C4-2B (cell line): Measurements from ENCODE around the gene CNP.

Experiments
- H3K27ac ChIP-seq: fragments of 450-650 bp; 2 replicates; pipeline ENCODE4 v1.5.1; 2017
- ZFX ChIP-seq: fragments of 450-650 bp; IDR thresholded peaks from 2 replicates; pipeline ENCODE4 v1.6.1; 2017
- TF ChIP-seq, protein P1 (sequence below): fragments of 450-650 bp; conservative IDR thresholded peaks from 2 replicates; pipeline ENCODE4 v1.5.1; 2017; ENCODE audit warnings: mild to moderate bottlenecking

The CNP gene

DNA sequence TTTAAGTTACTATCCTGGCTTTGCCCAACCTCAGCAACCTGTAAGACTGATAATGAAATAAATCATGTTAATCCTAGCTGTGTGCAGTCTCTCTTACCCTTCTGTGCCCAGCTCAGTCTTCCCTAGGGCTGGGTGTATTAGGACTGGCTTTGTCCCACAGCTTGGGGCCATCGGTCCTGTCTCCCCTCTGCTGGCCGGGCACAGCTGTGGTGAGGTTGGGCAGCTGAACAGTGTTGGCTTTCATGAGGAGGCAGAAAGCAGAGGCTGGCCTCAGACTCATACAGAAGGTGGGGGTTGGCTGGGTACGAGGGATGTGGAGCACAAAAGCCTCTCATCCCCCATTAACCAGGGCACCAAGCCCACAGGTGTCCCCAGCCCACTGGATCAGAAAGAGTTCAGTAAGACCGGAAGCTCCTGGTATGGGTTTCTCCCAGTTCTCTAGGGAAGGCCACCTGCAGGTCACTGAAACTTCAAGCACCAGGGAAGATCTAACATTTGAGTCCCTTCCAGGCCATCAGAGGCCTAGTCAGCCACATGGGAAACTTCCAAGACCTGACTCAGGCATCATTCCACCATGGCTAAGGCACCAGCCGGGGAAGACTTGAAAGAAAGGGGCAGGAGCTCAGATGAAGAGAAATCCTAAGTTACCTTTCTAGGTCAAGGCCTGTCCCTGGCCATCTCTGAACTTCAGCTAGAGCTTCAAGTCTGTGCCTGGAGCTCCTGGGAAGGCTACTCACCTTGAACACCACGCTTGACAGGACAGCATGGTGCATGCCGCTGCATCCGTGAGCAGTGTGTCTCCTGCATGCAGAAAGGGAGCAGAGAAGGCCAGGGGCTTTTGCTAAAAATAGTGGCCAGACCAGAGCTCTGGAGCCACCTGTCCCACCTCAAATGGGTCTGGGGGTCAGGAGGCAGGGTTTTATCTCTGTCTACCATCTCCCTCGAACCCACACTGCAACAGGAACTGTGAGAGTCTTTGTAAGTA lies 8.8 kb downstream of the CNP start:
- TF ChIP-seq ZFX: no peak
- TF ChIP-seq, protein P1, sequence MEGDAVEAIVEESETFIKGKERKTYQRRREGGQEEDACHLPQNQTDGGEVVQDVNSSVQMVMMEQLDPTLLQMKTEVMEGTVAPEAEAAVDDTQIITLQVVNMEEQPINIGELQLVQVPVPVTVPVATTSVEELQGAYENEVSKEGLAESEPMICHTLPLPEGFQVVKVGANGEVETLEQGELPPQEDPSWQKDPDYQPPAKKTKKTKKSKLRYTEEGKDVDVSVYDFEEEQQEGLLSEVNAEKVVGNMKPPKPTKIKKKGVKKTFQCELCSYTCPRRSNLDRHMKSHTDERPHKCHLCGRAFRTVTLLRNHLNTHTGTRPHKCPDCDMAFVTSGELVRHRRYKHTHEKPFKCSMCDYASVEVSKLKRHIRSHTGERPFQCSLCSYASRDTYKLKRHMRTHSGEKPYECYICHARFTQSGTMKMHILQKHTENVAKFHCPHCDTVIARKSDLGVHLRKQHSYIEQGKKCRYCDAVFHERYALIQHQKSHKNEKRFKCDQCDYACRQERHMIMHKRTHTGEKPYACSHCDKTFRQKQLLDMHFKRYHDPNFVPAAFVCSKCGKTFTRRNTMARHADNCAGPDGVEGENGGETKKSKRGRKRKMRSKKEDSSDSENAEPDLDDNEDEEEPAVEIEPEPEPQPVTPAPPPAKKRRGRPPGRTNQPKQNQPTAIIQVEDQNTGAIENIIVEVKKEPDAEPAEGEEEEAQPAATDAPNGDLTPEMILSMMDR: no peak
- H3K27ac ChIP-seq: no peak overlapping the region

DNA sequence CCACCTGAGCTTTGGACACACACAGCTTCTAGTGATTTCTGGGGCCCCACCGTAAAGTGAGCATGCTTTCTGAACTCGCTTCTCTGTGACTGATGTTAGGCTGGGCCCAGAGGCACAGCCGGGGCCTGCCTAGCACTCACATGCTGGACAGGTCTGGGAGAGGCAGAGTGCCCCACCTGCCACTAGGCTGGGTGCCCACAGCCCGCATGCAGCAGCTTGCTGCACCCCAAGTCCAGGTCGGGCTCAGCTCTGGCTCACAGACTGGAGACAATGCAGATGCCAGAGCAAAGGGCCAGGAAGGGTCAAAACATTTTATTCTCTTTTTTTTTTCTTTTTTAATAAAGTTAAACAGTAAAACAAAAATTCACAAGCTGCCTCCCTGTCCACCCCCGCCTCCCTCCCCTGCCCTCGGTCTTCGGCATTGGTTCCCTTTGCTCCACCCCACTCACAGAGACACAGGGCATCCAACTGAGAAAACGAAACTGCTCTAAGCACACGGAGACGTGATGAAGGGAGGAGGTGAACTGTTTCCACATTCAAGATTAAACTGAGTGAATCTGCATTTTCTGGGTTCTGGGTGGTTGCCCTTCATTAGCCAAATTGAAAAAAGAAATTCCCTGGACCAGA lies 9.7 kb downstream of the CNP start:
- no peak overlapping the region for H3K27ac ChIP-seq

DNA sequence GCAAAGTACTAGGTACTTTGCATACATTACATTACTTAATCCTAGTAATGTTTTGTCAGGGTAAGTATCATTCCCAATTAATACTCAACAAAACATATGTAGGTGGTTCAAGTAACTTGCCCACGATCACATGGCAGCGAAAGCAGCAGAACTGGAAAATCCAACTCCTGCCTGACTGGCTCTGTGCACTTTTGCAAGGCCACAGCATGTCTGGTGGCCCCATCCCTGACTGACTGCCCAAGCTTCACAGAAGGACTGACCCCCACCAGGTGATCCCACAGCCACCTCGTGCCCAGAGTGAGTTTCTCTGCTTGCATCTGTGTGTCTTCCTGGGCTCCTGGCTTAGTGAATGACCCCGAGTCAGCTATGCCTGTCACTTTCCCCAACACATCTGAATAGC lies 11.4 kb downstream of the CNP start:
- no peak for TF ChIP-seq ZFX
- TF ChIP-seq, protein P1: no peak
- H3K27ac ChIP-seq: peak overlapping the region; percentile 51

More for the DNA sequence above, 9.7 kb downstream of the CNP start:
- TF ChIP-seq, protein P1: no peak
- no peak for TF ChIP-seq ZFX

DNA sequence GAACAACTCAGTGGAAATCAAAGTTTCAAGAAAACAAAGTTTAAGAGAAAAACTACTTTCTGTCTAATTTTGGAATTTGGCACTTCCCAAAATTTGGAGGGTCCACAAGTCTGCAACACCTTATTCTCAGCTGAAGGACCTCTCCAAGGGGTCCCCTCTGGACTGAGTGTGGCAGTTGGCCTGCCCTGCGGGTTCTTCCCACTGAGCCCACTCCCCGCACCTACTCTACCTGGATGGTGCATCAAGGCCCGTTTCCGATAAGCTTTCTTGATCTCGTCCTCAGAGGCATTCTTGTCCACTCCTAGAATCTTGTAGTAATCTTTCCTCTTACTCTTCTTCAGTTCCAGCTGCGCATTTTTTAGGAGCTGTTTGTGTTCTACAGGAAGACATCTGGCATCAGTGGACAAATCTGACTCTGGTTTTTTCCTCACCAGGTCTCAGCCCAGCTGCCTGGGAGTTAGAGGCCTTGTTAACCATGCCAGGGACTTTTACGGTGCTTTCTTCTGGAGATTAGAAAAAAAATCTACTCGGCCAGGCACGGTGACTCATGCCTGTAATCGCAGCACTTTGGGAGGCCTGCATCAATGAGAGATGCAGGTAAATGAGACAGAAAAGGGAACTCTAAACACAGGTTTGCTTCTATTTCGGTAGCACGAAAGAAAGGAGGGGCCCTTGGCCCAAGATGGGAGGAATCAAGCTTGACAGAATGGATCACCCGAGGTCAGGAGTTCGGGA lies 15.6 kb downstream of the CNP start:
- TF ChIP-seq, protein P1: no peak
- no peak for TF ChIP-seq ZFX

DNA sequence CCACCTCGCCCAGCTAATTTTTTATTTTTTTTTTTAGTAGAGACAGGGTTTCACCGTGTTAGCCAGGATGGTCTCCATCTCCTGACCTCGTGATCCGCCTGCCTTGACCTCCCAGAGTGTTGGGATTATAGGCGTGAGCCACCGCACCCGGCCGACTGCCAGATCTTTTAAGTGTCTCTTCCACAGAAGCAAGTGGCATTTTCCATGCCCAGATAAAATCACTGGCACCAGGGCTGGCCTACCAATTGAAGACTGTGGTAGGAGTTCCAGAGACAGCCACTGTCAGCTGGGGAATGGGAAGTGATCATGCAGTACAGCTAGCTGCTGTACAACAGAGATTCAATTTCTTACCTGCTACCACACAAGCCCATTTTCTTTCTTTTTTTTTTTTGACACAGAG lies 17.9 kb downstream of the CNP start:
- no peak overlapping the region for H3K27ac ChIP-seq
- no peak for TF ChIP-seq ZFX
- TF ChIP-seq, protein P1: no peak

More for the DNA sequence above, 15.6 kb downstream of the CNP start:
- no peak overlapping the region for H3K27ac ChIP-seq

DNA sequence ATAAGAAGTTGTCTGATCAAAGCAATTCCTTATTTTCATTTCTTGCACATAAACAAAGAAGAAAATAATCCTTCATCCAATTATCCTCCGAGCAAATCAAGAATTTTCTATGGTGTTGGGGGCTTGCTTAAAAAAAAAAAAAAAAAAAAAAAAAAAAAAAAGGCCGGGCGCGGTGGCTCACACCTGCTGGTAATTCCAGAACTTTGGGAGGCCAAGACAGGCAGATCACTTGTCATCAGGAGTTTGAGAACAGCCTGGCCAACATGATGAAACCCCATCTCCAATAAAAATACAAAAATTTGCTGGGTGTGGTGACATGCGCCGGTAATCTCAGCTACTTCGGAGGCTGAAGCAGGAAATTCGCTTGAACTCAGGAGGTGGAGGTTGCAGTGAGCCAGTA lies 19.3 kb downstream of the CNP start:
- no peak overlapping the region for H3K27ac ChIP-seq
- TF ChIP-seq, protein P1: no peak
- no peak for TF ChIP-seq ZFX
